Measurements from ENCODE around the gene PPP2R5B.

The PPP2R5B gene

GRCh38 chr11:64935359-64936081, 11.0 kb downstream of the PPP2R5B start, which contains the start of gene GPHA2:
TSS of gene GPHA2 (minus strand) at chr11:64935893. CDS start at chr11:64935460, 433 bp downstream.
- peaks cover 26% of the 10 kb centered on the region for H3K36me3 Mint-ChIP-seq (ENCODE audit: low read depth)
- H3K27me3 Mint-ChIP-seq (ENCODE audit: low read depth): no peaks in the 10 kb centered on the region
- TF ChIP-seq, protein P1, sequence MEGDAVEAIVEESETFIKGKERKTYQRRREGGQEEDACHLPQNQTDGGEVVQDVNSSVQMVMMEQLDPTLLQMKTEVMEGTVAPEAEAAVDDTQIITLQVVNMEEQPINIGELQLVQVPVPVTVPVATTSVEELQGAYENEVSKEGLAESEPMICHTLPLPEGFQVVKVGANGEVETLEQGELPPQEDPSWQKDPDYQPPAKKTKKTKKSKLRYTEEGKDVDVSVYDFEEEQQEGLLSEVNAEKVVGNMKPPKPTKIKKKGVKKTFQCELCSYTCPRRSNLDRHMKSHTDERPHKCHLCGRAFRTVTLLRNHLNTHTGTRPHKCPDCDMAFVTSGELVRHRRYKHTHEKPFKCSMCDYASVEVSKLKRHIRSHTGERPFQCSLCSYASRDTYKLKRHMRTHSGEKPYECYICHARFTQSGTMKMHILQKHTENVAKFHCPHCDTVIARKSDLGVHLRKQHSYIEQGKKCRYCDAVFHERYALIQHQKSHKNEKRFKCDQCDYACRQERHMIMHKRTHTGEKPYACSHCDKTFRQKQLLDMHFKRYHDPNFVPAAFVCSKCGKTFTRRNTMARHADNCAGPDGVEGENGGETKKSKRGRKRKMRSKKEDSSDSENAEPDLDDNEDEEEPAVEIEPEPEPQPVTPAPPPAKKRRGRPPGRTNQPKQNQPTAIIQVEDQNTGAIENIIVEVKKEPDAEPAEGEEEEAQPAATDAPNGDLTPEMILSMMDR (IDR thresholded peaks at IDR 0.05; ENCODE audit: unreplicated experiment in 3 of 3): no peak
- peaks cover 31% of the 10 kb centered on the region for H3K4me1 Mint-ChIP-seq
- H3K27ac Mint-ChIP-seq: peak within 1 kb of the TSS; percentile 53 to 89 (median 56)
- H3K4me3 Mint-ChIP-seq: peak within 1 kb of the TSS; percentile 5 to 52 (median 35)
- no peaks in the 10 kb centered on the region for H3K9me3 Mint-ChIP-seq

DNA sequence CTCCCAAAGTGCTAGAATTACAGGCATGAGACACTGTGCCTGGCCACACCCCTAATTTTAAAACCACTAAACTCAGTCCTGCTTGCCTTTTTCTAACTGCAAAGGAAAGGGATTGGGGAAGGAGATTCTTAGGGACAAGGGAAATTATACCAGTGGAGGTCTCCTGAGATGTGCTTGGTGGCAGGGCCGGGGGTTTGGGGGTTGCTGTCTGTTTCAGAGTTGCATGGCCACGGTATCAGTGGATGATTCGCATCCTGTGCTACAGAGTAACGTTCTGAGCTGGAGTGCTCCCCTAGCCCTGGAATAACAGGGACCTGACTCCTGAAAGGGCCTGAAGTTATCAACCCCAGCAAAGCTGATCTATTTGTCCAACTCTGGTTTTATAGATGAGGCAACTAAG, 12.1 kb downstream of the PPP2R5B start:
- Mint-ChIP-seq H3K9me3 (no peaks in the 10 kb centered on the region), H3K27me3 (ENCODE audit: low read depth) (peaks cover 4% of the 10 kb centered on the region), H3K36me3 (ENCODE audit: low read depth) (peaks cover 16% of the 10 kb centered on the region), H3K4me1 (peaks cover 31% of the 10 kb centered on the region), H3K4me3 (no peak overlapping the region), H3K27ac (peak overlapping the region in 1 of 3 experiments; percentile 33)
- TF ChIP-seq, protein P1 (IDR thresholded peaks at IDR 0.05; ENCODE audit: unreplicated experiment in 3 of 3): no peak

- no peak overlapping the region for H3K27ac Mint-ChIP-seq
- TF ChIP-seq, protein P1 (IDR thresholded peaks at IDR 0.05; ENCODE audit: unreplicated experiment in 3 of 3): no peak
- peaks cover 16% of the 10 kb centered on the region for H3K27me3 Mint-ChIP-seq (ENCODE audit: low read depth)
- H3K9me3 Mint-ChIP-seq: no peaks in the 10 kb centered on the region
- H3K36me3 Mint-ChIP-seq (ENCODE audit: low read depth): no peaks in the 10 kb centered on the region
- no peaks in the 10 kb centered on the region for H3K4me1 Mint-ChIP-seq
- no peak overlapping the region for H3K4me3 Mint-ChIP-seq
Measured at GRCh38 chr11:64947208-64947814, 22.8 kb downstream of the PPP2R5B start.

GRCh38 chr11:64951529-64951928, 27.0 kb downstream of the PPP2R5B start:
- H3K27ac Mint-ChIP-seq: no peak overlapping the region
- H3K9me3 Mint-ChIP-seq: no peaks in the 10 kb centered on the region
- H3K36me3 Mint-ChIP-seq (ENCODE audit: low read depth): no peaks in the 10 kb centered on the region
- H3K4me3 Mint-ChIP-seq: no peak overlapping the region
- TF ChIP-seq, protein P1 (IDR thresholded peaks at IDR 0.05; ENCODE audit: unreplicated experiment in 3 of 3): no peak
- H3K4me1 Mint-ChIP-seq: no peaks in the 10 kb centered on the region
- peaks cover 10% of the 10 kb centered on the region for H3K27me3 Mint-ChIP-seq (ENCODE audit: low read depth)

DNA sequence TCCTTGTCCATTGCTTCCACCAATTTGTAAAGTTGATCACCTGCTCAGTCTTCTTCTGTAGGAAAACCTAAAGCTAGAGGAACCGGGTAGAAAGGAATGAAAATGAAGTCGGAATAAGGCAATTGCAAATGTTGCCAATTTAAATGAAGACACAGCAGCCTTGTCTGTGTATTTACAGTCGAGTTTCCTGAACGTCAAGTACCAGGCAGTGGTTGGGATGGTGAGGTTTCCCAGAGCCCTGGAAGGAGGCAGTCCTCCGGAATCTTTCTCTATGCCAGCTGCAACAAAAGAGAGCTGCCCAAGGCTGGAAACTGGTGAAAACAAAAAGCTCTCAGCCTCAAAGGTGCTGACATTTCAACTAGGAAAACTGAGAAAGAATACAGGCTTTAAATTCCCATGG, 29.7 kb downstream of the PPP2R5B start:
- H3K36me3 Mint-ChIP-seq (ENCODE audit: low read depth): no peaks in the 10 kb centered on the region
- peak overlapping the region in 1 of 3 experiments; percentile 38 for H3K27ac Mint-ChIP-seq
- no peaks in the 10 kb centered on the region for H3K4me1 Mint-ChIP-seq
- H3K27me3 Mint-ChIP-seq (ENCODE audit: low read depth): peaks cover 14% of the 10 kb centered on the region
- H3K4me3 Mint-ChIP-seq: no peak overlapping the region
- no peaks in the 10 kb centered on the region for H3K9me3 Mint-ChIP-seq
- TF ChIP-seq, protein P1 (IDR thresholded peaks at IDR 0.05; ENCODE audit: unreplicated experiment in 3 of 3): no peak
